COR-L47 (cell line): Measurements from ENCODE around the gene BTBD9.

Experiments used
- DNase-seq: peaks from one replicate; lab custom pipeline; 2025; lab: John Stamatoyannopoulos, UW

Gene BTBD9

GRCh38 chr6:38507173-38507572, 132.6 kb downstream of the BTBD9 start:
- no peak for DNase-seq

GRCh38 chr6:38505826-38506225, 133.9 kb downstream of the BTBD9 start:
- DNase-seq: no peak

DNA sequence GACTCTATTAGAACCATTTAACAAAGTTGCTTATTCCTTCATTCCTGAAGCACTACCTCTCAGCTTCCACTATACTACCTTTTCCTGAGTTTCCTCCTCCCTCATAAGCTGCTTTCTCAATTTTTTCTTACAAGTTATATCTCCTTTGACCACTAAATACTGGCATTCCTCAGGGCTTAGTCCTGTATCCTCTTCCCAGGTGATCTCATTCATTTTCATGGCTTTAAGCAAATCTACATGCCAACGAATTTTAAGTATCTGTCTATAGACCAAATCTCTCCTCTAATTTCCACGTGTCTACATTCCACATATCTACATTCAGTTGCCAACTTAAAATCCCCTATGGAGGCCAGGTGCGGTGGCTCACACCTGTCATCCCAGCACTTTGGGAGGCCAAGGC, 134.7 kb downstream of the BTBD9 start:
- DNase-seq: no peak

DNA sequence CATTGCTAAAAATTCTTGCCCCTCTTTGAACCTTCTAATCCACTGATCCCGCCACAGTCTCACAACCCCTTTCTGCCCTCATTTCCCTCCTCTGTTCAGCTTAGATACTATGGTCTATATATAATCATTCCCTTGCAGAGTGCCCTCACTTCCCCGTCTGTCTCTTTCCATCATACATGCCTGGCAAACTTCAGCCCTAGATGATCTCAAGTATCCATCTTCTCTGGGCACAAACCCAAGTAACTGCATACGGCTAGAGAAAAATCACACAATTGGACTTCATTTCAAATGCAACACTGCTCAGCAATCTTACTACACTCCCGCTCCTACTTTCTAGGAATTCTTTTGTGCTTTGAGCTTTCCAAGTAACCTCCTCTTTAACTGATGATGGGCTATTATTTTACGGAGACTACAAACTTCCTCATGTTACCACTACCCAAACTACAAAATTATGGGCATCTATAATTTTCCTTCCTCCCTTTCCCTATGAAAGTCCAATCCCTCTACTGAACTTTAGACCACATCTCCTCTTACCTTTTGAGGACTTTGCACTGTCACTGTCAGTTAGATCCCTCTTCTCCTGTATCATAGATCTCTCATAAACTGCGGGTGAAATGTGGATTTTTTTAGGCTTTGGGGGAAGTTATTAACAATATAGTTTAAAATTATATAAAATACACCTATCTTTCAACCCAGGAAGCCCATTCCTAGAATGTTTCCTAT, 135.6 kb downstream of the BTBD9 start:
- DNase-seq: no peak

DNA sequence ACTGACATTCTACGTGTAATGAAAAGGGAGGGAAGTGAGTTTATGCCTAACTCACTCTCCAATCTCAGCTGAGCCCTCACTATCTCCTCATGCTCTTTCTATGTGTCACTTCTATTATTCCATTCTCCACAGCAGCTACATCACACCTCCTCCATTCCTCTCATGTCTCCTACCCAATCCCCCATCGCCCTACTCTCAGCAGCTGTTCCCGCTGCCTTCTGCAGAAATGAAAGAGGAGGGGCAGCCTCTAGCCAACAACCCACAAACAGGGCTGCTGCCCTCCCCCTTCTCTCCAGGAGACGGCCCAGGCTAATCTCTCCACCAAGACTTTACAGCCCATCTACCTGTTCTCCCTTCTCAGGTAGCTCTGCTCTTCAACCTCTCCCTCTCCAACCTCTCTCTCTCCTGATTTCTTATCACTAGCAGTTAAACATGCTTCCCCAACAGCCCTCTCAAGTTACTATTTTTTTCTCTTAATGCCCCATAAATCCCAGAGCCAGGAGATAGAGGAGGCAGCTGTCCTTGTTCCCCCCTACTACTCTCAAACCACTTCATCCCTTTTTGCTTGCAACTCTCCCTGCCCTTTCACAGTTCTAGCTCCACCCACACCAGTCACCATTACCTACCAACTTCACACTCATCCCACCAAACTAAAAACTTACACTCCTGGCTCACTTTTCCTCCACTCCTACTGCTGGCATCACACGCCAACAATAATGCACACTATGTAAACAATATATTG, 136.5 kb downstream of the BTBD9 start:
- DNase-seq: no peak

DNA sequence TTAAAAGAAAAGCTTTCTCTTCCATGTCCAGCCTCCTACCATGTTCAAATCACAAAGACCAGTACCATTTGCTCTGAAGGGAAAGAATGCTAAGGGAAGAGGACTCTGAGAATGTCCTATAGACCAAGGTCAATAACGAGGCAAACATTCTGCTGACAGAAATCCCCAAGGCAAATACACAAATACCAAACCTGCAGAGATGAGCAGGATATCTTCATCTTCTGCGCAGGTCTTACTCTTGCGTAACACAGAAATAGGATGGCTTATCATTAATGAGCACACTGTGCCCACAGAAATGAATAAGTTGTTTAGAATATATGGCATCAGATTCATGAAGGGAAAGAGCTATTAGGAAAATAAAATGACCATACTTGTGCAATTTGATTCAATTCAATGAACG, 137.3 kb downstream of the BTBD9 start:
- no peak for DNase-seq

DNA sequence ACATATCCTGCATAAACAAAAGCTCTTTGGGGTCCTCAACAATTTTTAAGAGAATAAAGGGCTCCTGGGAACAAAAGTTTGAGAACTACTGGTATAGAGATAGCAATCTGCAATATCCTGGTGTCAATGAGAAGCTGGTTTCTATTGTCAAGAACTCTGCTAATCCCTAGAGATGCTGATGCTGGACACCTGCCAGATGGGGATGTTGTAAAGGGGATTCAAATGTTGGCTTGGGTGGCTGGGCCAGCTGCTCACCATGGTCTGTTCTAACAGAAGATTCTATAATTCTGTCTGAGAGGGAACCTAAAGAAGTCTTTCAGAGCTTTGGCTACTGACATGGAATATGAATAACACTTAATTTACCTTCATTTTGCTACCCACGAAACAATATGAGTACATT, 137.8 kb downstream of the BTBD9 start:
- DNase-seq: peak; percentile 37

GRCh38 chr6:38499529-38500096, 140.1 kb downstream of the BTBD9 start:
- no peak for DNase-seq

GRCh38 chr6:38498805-38499445, 140.8 kb downstream of the BTBD9 start:
- DNase-seq: no peak

- no peak for DNase-seq
Observed at GRCh38 chr6:38498085-38498484, 141.6 kb downstream of the BTBD9 start.

DNA sequence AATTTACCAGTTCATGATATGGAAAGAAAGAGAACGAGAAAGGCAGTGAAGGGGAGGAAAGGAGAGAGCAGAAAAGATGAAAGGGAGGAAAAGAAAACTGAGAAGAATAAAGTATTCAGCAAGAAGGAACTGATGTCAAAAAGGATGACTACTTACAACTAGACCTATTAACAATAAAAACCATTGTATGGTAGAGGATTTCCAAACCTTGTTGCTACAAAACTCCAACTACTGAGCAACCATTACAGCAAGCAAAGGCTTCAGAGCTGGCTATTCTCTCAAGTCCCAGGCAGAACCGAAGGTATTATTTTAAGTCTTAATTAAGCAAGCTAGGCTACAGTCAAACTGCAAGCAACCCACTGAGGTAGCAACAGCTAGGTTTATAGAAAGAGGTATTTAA, 142.2 kb downstream of the BTBD9 start:
- no peak for DNase-seq

DNA sequence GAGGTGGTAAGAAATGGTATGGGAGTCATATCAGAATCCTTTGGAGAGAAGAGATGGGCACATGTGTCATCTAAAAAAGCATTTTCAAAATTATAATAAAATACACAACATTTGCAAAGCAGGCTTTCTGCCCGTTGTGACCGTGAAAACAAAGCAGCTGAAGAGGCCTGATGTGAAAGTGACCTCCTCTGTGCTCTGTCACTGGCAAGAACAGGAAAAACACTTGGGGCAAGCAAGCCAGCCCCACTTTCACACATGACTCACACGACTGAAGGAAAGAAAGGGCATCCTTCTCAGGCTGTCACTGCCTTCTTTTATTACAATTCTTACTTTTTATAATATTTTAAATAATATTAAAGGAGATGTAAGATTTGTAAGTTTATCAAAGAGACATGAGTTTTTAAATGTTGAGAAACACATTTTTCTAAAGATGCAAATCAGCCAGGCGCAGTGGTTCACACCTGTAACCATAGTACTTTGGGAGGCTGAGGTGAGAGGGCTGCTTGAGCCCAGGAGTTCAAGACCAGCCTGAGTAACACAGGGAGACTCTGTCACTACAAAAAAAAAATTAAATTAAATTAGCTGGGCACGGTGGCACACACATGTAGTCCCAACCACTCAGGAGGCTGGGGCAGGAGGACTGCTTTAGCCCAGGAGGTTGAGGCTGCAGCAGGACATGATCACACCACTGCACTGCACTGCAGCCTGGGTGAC, 143.7 kb downstream of the BTBD9 start:
- DNase-seq: no peak

GRCh38 chr6:38495518-38495917, 144.2 kb downstream of the BTBD9 start:
- DNase-seq: no peak

GRCh38 chr6:38493931-38494547, 145.7 kb downstream of the BTBD9 start:
- peak; percentile 53 for DNase-seq

DNA sequence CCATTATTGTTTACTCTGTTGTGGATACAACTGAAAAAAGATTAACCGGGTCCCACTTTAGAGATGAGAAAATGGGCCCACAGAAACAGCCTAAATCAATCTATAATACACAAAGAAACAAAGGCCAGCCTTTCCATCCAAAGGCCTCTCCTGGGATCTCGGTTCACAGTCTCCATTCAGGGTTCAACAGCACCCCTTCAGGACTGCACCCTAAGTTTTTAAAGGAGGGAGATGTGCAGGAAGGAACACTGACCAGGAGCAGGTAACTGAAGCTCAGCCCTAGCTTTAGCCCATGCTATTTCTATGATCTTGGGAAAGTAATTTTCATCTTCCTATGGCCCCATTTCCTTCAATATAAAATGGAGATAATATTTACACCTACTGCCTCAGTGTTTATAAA, 147.7 kb downstream of the BTBD9 start:
- DNase-seq: no peak

DNA sequence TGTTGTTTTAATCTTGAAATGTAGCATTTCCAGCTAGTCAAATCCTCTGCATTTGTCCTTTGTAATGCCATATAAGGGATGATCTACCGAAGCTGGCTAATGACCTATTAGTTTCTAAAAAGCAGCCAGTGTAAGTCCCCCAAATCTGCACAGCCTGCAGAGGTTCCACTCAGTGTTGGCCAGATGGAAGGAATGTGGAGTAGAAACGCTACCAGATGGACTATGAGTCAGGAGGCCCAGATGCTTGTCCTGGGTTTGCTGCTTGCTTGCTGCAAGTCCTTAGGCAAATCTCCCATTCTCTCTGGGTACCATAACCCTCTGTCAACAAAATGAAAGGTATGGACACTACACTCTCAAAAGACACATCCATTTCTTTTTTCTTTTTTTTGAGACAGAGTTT, 149.8 kb downstream of the BTBD9 start:
- DNase-seq: no peak

DNA sequence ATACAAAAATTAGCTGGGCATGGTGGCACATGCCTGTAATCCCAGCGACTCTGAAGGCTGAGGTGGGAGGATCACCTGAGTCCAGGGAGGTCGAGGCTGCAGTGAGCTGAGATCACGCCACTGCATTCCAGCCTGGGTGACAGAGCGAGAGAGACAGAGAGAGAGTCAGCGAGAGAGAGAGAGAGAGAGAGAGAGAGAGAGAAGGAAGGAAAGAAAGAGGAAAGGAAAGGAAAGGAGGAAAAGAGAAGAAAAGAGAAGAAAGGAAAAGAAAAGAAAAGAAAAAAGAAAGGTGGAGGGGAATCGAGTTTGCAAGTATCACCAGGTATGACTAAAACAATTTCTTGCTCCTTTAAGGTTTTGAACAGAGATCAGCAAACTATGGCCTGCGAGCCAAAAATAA, 152.3 kb downstream of the BTBD9 start:
- DNase-seq: no peak

GRCh38 chr6:38485488-38485887, 154.2 kb downstream of the BTBD9 start:
- DNase-seq: no peak

DNA sequence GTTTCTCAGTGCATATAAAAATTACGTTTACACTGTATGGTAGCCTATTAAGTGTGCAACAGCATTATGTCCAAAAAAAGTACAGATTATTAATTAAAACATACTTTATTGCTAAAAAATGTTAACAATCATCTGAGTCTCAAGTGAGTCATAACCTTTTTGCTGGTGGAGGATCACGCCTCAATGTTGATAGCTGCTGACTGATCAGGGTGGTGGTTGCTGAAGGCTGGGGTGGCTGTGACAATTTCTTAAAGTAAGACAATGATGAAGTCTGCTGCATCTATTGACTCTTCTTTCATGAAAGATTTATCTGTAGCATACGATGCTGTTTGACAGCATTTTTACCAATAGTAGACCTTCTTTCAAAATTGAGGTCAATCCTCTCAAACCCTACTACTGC, 155.1 kb downstream of the BTBD9 start:
- no peak for DNase-seq

- no peak for DNase-seq
Observed at GRCh38 chr6:38483526-38483925, 156.2 kb downstream of the BTBD9 start.

GRCh38 chr6:38482466-38482865, 157.3 kb downstream of the BTBD9 start:
- no peak for DNase-seq

GRCh38 chr6:38481851-38482250, 157.9 kb downstream of the BTBD9 start:
- no peak for DNase-seq
